GM12865 (cell line): ENCODE results near the gene SKOR1.

ENCODE experiments used
- DNase-seq: peaks from one replicate; pipeline ENCODE4 v3.0.0; 2010; ENCODE audit warnings: low read depth
- H3K4me3 ChIP-seq: 2 replicates; pipeline ENCODE4 v1.5.1; 2011; ENCODE audit warnings: mild to moderate bottlenecking, low read depth, low read length, control low read depth
- TF ChIP-seq, protein P1 (sequence below): IDR thresholded peaks from 2 replicates; pipeline ENCODE4 v1.5.1; 2011; ENCODE audit warnings: low read length, control low read depth, low read depth, inconsistent platforms; ENCODE audit not compliant: insufficient read depth; ENCODE audit errors: missing control alignments

SKOR1 gene

DNA sequence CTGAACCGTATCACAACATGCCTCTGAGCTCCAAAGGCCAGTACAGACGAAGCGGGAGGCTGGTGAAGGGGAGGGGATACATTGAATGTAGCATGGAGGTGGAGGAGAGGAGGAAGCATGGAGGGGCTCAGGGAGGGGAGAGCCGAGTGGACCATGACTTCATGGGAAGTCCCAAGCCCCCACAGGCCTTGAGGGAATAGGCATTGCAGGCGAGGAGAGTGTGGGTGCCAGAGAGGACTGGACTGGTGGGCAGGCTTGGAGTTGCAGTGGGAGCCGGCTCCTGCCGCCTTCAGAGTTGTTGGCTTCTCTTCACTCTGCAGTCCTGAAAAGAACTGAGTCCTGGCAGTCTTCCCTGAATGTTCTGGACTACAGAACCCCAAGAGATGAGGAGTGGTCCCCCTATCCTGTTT is 17.8 kb downstream of the SKOR1 start:
- TF ChIP-seq, protein P1, sequence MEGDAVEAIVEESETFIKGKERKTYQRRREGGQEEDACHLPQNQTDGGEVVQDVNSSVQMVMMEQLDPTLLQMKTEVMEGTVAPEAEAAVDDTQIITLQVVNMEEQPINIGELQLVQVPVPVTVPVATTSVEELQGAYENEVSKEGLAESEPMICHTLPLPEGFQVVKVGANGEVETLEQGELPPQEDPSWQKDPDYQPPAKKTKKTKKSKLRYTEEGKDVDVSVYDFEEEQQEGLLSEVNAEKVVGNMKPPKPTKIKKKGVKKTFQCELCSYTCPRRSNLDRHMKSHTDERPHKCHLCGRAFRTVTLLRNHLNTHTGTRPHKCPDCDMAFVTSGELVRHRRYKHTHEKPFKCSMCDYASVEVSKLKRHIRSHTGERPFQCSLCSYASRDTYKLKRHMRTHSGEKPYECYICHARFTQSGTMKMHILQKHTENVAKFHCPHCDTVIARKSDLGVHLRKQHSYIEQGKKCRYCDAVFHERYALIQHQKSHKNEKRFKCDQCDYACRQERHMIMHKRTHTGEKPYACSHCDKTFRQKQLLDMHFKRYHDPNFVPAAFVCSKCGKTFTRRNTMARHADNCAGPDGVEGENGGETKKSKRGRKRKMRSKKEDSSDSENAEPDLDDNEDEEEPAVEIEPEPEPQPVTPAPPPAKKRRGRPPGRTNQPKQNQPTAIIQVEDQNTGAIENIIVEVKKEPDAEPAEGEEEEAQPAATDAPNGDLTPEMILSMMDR, result no peak
- no peak for DNase-seq
- no peak overlapping the region for H3K4me3 ChIP-seq

- DNase-seq, result no peak
Measured at GRCh38 chr15:67843571-67844387, 18.5 kb downstream of the SKOR1 start.

GRCh38 chr15:67845974-67846373 is 20.7 kb downstream of the SKOR1 start:
- TF ChIP-seq, protein P1, result no peak
- no peak for DNase-seq
- H3K4me3 ChIP-seq, result no peak overlapping the region

More at GRCh38 chr15:67843571-67844387, 18.5 kb downstream of the SKOR1 start:
- TF ChIP-seq, protein P1, result no peak
- no peak overlapping the region for H3K4me3 ChIP-seq

GRCh38 chr15:67849538-67849937 is 24.2 kb downstream of the SKOR1 start:
- no peak overlapping the region for H3K4me3 ChIP-seq
- TF ChIP-seq, protein P1, result no peak
- no peak for DNase-seq

GRCh38 chr15:67850336-67850735 is 25.0 kb downstream of the SKOR1 start:
- H3K4me3 ChIP-seq, result no peak overlapping the region
- no peak for DNase-seq
- TF ChIP-seq, protein P1, result no peak

GRCh38 chr15:67850994-67851571 is 25.8 kb downstream of the SKOR1 start:
- peak; percentile 55 for DNase-seq
- TF ChIP-seq, protein P1, result no peak
- H3K4me3 ChIP-seq, result no peak overlapping the region
